ENCODE results near the gene GPR12.

GPR12 gene

GRCh38 chr13:26756961-26757360 is 3.6 kb downstream of the GPR12 start:
- no peak overlapping the region for H3K27ac ChIP-seq (ENCODE audit: low read depth, low read length, poor library complexity, severe bottlenecking)
- no peaks in the 10 kb centered on the region for H4K20me1 ChIP-seq (ENCODE audit: insufficient read depth, low read length)
- H3K9me2 ChIP-seq (ENCODE audit: low read depth, low read length) = no peaks in the 10 kb centered on the region
- H3K4me2 ChIP-seq (ENCODE audit: low read length) = no peak overlapping the region
- H3K4me3 ChIP-seq (ENCODE audit: low read depth, low read length, poor library complexity, severe bottlenecking) = no peak overlapping the region
- no peaks in the 10 kb centered on the region for H3K36me3 ChIP-seq (ENCODE audit: insufficient read depth, low read length)
- no peaks in the 10 kb centered on the region for H3K9me3 ChIP-seq (ENCODE audit: low read length)
- H3K79me2 ChIP-seq (ENCODE audit: insufficient read depth, low read length) = no peaks in the 10 kb centered on the region
- no peaks in the 10 kb centered on the region for H3K27me3 ChIP-seq (ENCODE audit: insufficient read depth, low read length)
- no peak overlapping the region for H3K9ac ChIP-seq (ENCODE audit: low read length)
- H2AFZ ChIP-seq (ENCODE audit: low read length) = no peak overlapping the region
- no peaks in the 10 kb centered on the region for H3F3A ChIP-seq (ENCODE audit: insufficient read depth, low read length)
- no peak for TF ChIP-seq EZH2 (IDR thresholded peaks at IDR 0.05; ENCODE audit: borderline replicate concordance, low read length)
- no peak for TF ChIP-seq CTCF (IDR thresholded peaks at IDR 0.05; ENCODE audit: low read length)
- H3K4me1 ChIP-seq (ENCODE audit: insufficient read depth, low read length, severe bottlenecking) = no peaks in the 10 kb centered on the region

- Histone ChIP-seq H3K27ac (ENCODE audit: low read depth, low read length, poor library complexity, severe bottlenecking) (no peak overlapping the region), H4K20me1 (ENCODE audit: insufficient read depth, low read length) (no peaks in the 10 kb centered on the region), H3K9ac (ENCODE audit: low read length) (no peak overlapping the region), H3K9me3 (ENCODE audit: low read length) (no peaks in the 10 kb centered on the region), H2AFZ (ENCODE audit: low read length) (no peak overlapping the region), H3K4me1 (ENCODE audit: insufficient read depth, low read length, severe bottlenecking) (no peaks in the 10 kb centered on the region), H3F3A (ENCODE audit: insufficient read depth, low read length) (no peaks in the 10 kb centered on the region), H3K36me3 (ENCODE audit: insufficient read depth, low read length) (no peaks in the 10 kb centered on the region), H3K79me2 (ENCODE audit: insufficient read depth, low read length) (no peaks in the 10 kb centered on the region), H3K4me2 (ENCODE audit: low read length) (no peak overlapping the region), H3K27me3 (ENCODE audit: insufficient read depth, low read length) (no peaks in the 10 kb centered on the region), H3K9me2 (ENCODE audit: low read depth, low read length) (no peaks in the 10 kb centered on the region), H3K4me3 (ENCODE audit: low read depth, low read length, poor library complexity, severe bottlenecking) (no peak overlapping the region)
- no peak for TF ChIP-seq EZH2 (IDR thresholded peaks at IDR 0.05; ENCODE audit: borderline replicate concordance, low read length)
- TF ChIP-seq CTCF (IDR thresholded peaks at IDR 0.05; ENCODE audit: low read length) = no peak
Observed at GRCh38 chr13:26752671-26753070, 7.9 kb downstream of the GPR12 start.

GRCh38 chr13:26749905-26750304 is 10.7 kb downstream of the GPR12 start:
- Histone ChIP-seq H3F3A (ENCODE audit: insufficient read depth, low read length) (no peaks in the 10 kb centered on the region), H3K27ac (ENCODE audit: low read depth, low read length, poor library complexity, severe bottlenecking) (no peak overlapping the region), H3K79me2 (ENCODE audit: insufficient read depth, low read length) (no peaks in the 10 kb centered on the region), H3K4me1 (ENCODE audit: insufficient read depth, low read length, severe bottlenecking) (no peaks in the 10 kb centered on the region), H3K27me3 (ENCODE audit: insufficient read depth, low read length) (no peaks in the 10 kb centered on the region), H3K4me3 (ENCODE audit: low read depth, low read length, poor library complexity, severe bottlenecking) (no peak overlapping the region), H3K4me2 (ENCODE audit: low read length) (no peak overlapping the region), H4K20me1 (ENCODE audit: insufficient read depth, low read length) (no peaks in the 10 kb centered on the region), H3K9ac (ENCODE audit: low read length) (no peak overlapping the region), H3K36me3 (ENCODE audit: insufficient read depth, low read length) (no peaks in the 10 kb centered on the region), H3K9me3 (ENCODE audit: low read length) (no peaks in the 10 kb centered on the region), H2AFZ (ENCODE audit: low read length) (no peak overlapping the region), H3K9me2 (ENCODE audit: low read depth, low read length) (no peaks in the 10 kb centered on the region)
- no peak for TF ChIP-seq EZH2 (IDR thresholded peaks at IDR 0.05; ENCODE audit: borderline replicate concordance, low read length)

- no peaks in the 10 kb centered on the region for H3K9me3 ChIP-seq (ENCODE audit: low read length)
- no peak overlapping the region for H3K4me2 ChIP-seq (ENCODE audit: low read length)
- no peaks in the 10 kb centered on the region for H3K27me3 ChIP-seq (ENCODE audit: insufficient read depth, low read length)
- H4K20me1 ChIP-seq (ENCODE audit: insufficient read depth, low read length) = no peaks in the 10 kb centered on the region
- no peaks in the 10 kb centered on the region for H3F3A ChIP-seq (ENCODE audit: insufficient read depth, low read length)
- H3K4me1 ChIP-seq (ENCODE audit: insufficient read depth, low read length, severe bottlenecking) = no peaks in the 10 kb centered on the region
- no peaks in the 10 kb centered on the region for H3K79me2 ChIP-seq (ENCODE audit: insufficient read depth, low read length)
- no peaks in the 10 kb centered on the region for H3K9me2 ChIP-seq (ENCODE audit: low read depth, low read length)
- no peak overlapping the region for H3K9ac ChIP-seq (ENCODE audit: low read length)
- no peaks in the 10 kb centered on the region for H3K36me3 ChIP-seq (ENCODE audit: insufficient read depth, low read length)
- H3K27ac ChIP-seq (ENCODE audit: low read depth, low read length, poor library complexity, severe bottlenecking) = no peak overlapping the region
- no peak overlapping the region for H3K4me3 ChIP-seq (ENCODE audit: low read depth, low read length, poor library complexity, severe bottlenecking)
- no peak overlapping the region for H2AFZ ChIP-seq (ENCODE audit: low read length)
- no peak for TF ChIP-seq CTCF (IDR thresholded peaks at IDR 0.05; ENCODE audit: low read length)
- TF ChIP-seq EZH2 (IDR thresholded peaks at IDR 0.05; ENCODE audit: borderline replicate concordance, low read length) = no peak
Observed at GRCh38 chr13:26749285-26749684, 11.3 kb downstream of the GPR12 start.

Measured in OCI-LY1 (cell line).